Liver (tissue), 9 donors: ENCODE results near the gene SLC24A3. TPM values are rescaled to one million over a fixed set of nuclear protein-coding genes. Genes with fewer than 3 reads are reported as not detected.

Experiments
- DNase-seq: peaks from one replicate; pipeline ENCODE4 v3.0.0-alpha.2; 2017; ENCODE audit warnings: low spot score
- H3K27ac ChIP-seq, 2 donors: one replicate each; pipeline ENCODE4 v1.7.0; 2013; ENCODE audit warnings: inconsistent platforms in 2 of 2, low read length in 2 of 2, control low read depth in 1 of 2, low read depth in 1 of 2, mild to moderate bottlenecking in 1 of 2
- H3K27me3 ChIP-seq, 4 donors: one replicate each; pipeline versions ENCODE4 v1.6.1 to v1.7.0; 2013; ENCODE audit warnings: low read length in 3 of 4, inconsistent platforms in 1 of 4, mild to moderate bottlenecking in 1 of 4, moderate library complexity in 1 of 4; ENCODE audit not compliant: control insufficient read depth in 4 of 4, insufficient read depth in 4 of 4
- H3K36me3 ChIP-seq, 4 donors: one replicate each; pipeline versions ENCODE4 v1.6.1 to v1.7.0; 2013; ENCODE audit warnings: low read length in 3 of 4, mild to moderate bottlenecking in 3 of 4, low read depth in 1 of 4, moderate library complexity in 1 of 4; ENCODE audit not compliant: control insufficient read depth in 4 of 4, insufficient read depth in 3 of 4
- H3K4me1 ChIP-seq, 4 donors: one replicate each; pipeline versions ENCODE4 v1.6.1 to v1.7.0; 2013; ENCODE audit warnings: low read length in 3 of 4, mild to moderate bottlenecking in 3 of 4, moderate library complexity in 1 of 4; ENCODE audit not compliant: control insufficient read depth in 4 of 4, insufficient read depth in 4 of 4
- H3K4me3 ChIP-seq, 3 donors: one replicate each; pipeline versions ENCODE4 v1.6.1 to v1.7.0; 2013; ENCODE audit warnings: low read length in 3 of 3, control low read depth in 1 of 3, low read depth in 1 of 3, mild to moderate bottlenecking in 1 of 3
- H3K9ac ChIP-seq, 2 donors: one replicate each; pipeline ENCODE4 v1.7.0; 2013; ENCODE audit warnings: low read length in 2 of 2, mild to moderate bottlenecking in 2 of 2, moderate library complexity in 2 of 2, control low read depth in 1 of 2, low read depth in 1 of 2
- H3K9me3 ChIP-seq, 4 donors: one replicate each; pipeline versions ENCODE4 v1.6.1 to v1.7.0; 2013; ENCODE audit warnings: low read length in 3 of 4; ENCODE audit not compliant: control insufficient read depth in 4 of 4
- ATF3 ChIP-seq: IDR thresholded peaks from 2 replicates; pipeline ENCODE4 v1.6.1; 2016; ENCODE audit warnings: antibody characterized with exemption
- EGR1 ChIP-seq, 2 donors: IDR thresholded peaks; 2 replicates each; pipeline ENCODE4 v1.6.1; 2016 to 2018; ENCODE audit warnings: antibody characterized with exemption in 2 of 2, low read depth in 2 of 2
- FOXA1 ChIP-seq: IDR thresholded peaks from 2 replicates; pipeline ENCODE4 v1.6.1; 2016; ENCODE audit warnings: antibody characterized with exemption
- FOXA2 ChIP-seq: IDR thresholded peaks from 2 replicates; pipeline ENCODE4 v1.6.1; 2016; ENCODE audit warnings: antibody characterized with exemption
- GABPA ChIP-seq, 2 donors: IDR thresholded peaks in 1 of 2; conservative IDR thresholded peaks in 1 of 2; 2 replicates each; pipeline ENCODE4 v1.6.1; 2016; ENCODE audit warnings: antibody characterized with exemption in 2 of 2, mild to moderate bottlenecking in 1 of 2, moderate library complexity in 1 of 2
- HNF4A ChIP-seq, 2 donors: conservative IDR thresholded peaks; 2 replicates each; pipeline ENCODE4 v1.6.1; 2016; ENCODE audit warnings: antibody characterized with exemption in 2 of 2, mild to moderate bottlenecking in 2 of 2
- JUND ChIP-seq, 2 donors: IDR thresholded peaks; 2 replicates each; pipeline ENCODE4 v1.6.1; 2016; ENCODE audit warnings: antibody characterized with exemption in 2 of 2
- MAX ChIP-seq: IDR thresholded peaks from 2 replicates; pipeline ENCODE4 v1.6.1; 2016; ENCODE audit warnings: antibody characterized with exemption
- NR2F2 ChIP-seq: IDR thresholded peaks from 2 replicates; pipeline ENCODE4 v1.6.1; 2016; ENCODE audit warnings: antibody characterized with exemption
- RAD21 ChIP-seq, 2 donors: IDR thresholded peaks; 2 replicates each; pipeline ENCODE4 v1.6.1; 2016; ENCODE audit warnings: antibody characterized with exemption in 2 of 2, mild to moderate bottlenecking in 2 of 2
- REST ChIP-seq: IDR thresholded peaks from 2 replicates; pipeline ENCODE4 v1.6.1; 2016; ENCODE audit warnings: antibody characterized with exemption, mild to moderate bottlenecking
- RXRA ChIP-seq, 2 donors: IDR thresholded peaks; 2 replicates each; pipeline ENCODE4 v1.6.1; 2017 to 2018; ENCODE audit warnings: antibody characterized with exemption in 2 of 2, mild to moderate bottlenecking in 1 of 2
- TAF1 ChIP-seq: conservative IDR thresholded peaks from 2 replicates; pipeline ENCODE4 v1.6.1; 2016; ENCODE audit warnings: antibody characterized with exemption, mild to moderate bottlenecking
- YY1 ChIP-seq: IDR thresholded peaks from 2 replicates; pipeline ENCODE4 v1.6.1; 2016; ENCODE audit warnings: antibody characterized with exemption, mild to moderate bottlenecking
- ZBTB33 ChIP-seq: IDR thresholded peaks from 2 replicates; pipeline ENCODE4 v1.6.1; 2016; ENCODE audit warnings: antibody characterized with exemption
- WGBS: extraction: QIAGEN DNeasy Blood & Tissue Kit; methylation state at CpG from one replicate; pipeline ENCODE4 v1.1.7; 2013; 5-methylcytosine and 5-hydroxymethylcytosine counted together
- polyA plus RNA-seq, 2 donors: library from polyadenylated mRNA; stranded (reverse) in 1 of 2; unstranded in 1 of 2; fragments of 200-250 nt in 1 of 2; fragments of >200 nt in 1 of 2; fragmentation: Nextera tagmentation in 1 of 2; extraction: Ambion mirVana in 1 of 2; gene quantifications; one replicate each; pipeline versions ENCODE4 v1.2.1 to v1.2.3, GENCODE V29; 2013 to 2015
- total RNA-seq, 2 donors: library from RNA; depleted of rRNA; stranded (reverse); fragments of >200 nt; gene quantifications; one replicate each; pipeline ENCODE4 v1.2.3, GENCODE V29; 2014
- donor health status: healthy.
- donor health status: healthy.
- donor health status: healthy.
- donor health status: healthy.
- donor health status: healthy.

The SLC24A3 gene
- total and polyA plus RNA-seq, 4 donors = 0.28 to 1.8 (median 0.46) TPM

- TF ChIP-seq ATF3 (no peak), REST (no peak), NR2F2 (no peak), JUND (IDR thresholded peaks at IDR 0.05) (no peak), FOXA2 (no peak)
- no peaks in the 10 kb centered on the region for H3K36me3 ChIP-seq
- no peak for DNase-seq
- H3K27ac ChIP-seq = no peak overlapping the region
- H3K27me3 ChIP-seq = peaks cover 0 to 5% (median 0%) of the 10 kb centered on the region in 4 donors
- no peaks in the 10 kb centered on the region for H3K9me3 ChIP-seq
- no peak overlapping the region for H3K9ac ChIP-seq
- WGBS = 46% methylated on average over 2 of the region's 2 CpGs
- no peak overlapping the region for H3K4me3 ChIP-seq
- H3K4me1 ChIP-seq = no peaks in the 10 kb centered on the region
Measured at GRCh38 chr20:19482726-19483125, 270.3 kb downstream of the SLC24A3 start.

- TF ChIP-seq REST (no peak), ATF3 (no peak), RAD21 (IDR thresholded peaks at IDR 0.05) (no peak), HNF4A (conservative IDR thresholded peaks at IDR 0.05) (no peak), MAX (no peak), ZBTB33 (no peak), YY1 (no peak), NR2F2 (no peak), RXRA (IDR thresholded peaks at IDR 0.05) (no peak), FOXA1 (no peak), GABPA (IDR thresholded peaks at IDR 0.05 in 1 of 2, conservative IDR thresholded peaks at IDR 0.05 in 1 of 2) (no peak), JUND (IDR thresholded peaks at IDR 0.05) (no peak), EGR1 (IDR thresholded peaks at IDR 0.05; ENCODE audit: low read depth in 2 of 2) (no peak), TAF1 (no peak)
- no peak overlapping the region for H3K9ac ChIP-seq
- H3K4me1 ChIP-seq = no peaks in the 10 kb centered on the region
- no peak overlapping the region for H3K27ac ChIP-seq
- no peak for DNase-seq
- H3K36me3 ChIP-seq = no peaks in the 10 kb centered on the region
- H3K9me3 ChIP-seq = no peaks in the 10 kb centered on the region
- H3K4me3 ChIP-seq = no peak overlapping the region
- H3K27me3 ChIP-seq = peaks cover 0 to 6% (median 0%) of the 10 kb centered on the region in 4 donors
Measured at GRCh38 chr20:19483309-19483708, 270.9 kb downstream of the SLC24A3 start.
